Right kidney (tissue), 9 donors: Measurements from ENCODE around the gene CRIP1.
A peak's percentile ranks its signal among the peaks of the same experiment; 100 is the strongest.

Experiments used
- DNase-seq: peaks from one replicate; pipeline ENCODE4 v3.0.0-alpha.2; 2016
- long read RNA-seq, 8 donors: transcript quantifications; one replicate each; lab custom pipeline, GENCODE V29; 2026

The CRIP1 gene, protein sequence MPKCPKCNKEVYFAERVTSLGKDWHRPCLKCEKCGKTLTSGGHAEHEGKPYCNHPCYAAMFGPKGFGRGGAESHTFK
- long read RNA-seq, donor 1, transcript CRIP1-205 (4 exons, 638 nt), result minor isoform, 7 of 45 reads
- long read RNA-seq, donor 1, transcript CRIP1-201 (5 exons, 1,311 nt), result major isoform, 33 of 45 reads
- long read RNA-seq, donor 1, partial matches to known transcripts, result 0 of 45 reads
- long read RNA-seq, donor 1, other reads (novel, unspliced or antisense), result 0 of 45 reads
- long read RNA-seq, donor 2, transcript CRIP1-201 (5 exons, 1,311 nt), result major isoform, 22 of 30 reads
- long read RNA-seq, donor 2, partial matches to known transcripts, result 0 of 30 reads
- long read RNA-seq, donor 2, other reads (novel, unspliced or antisense), result 0 of 30 reads
- long read RNA-seq, donor 3, transcript CRIP1-201 (5 exons, 1,311 nt), result major isoform, 20 of 29 reads
- long read RNA-seq, donor 3, partial matches to known transcripts, result 0 of 29 reads
- long read RNA-seq, donor 3, other reads (novel, unspliced or antisense), result 0 of 29 reads
- long read RNA-seq, donor 4, transcript CRIP1-201 (5 exons, 1,311 nt), result major isoform, 24 of 32 reads
- long read RNA-seq, donor 4, partial matches to known transcripts, result 0 of 32 reads
- long read RNA-seq, donor 4, other reads (novel, unspliced or antisense), result 0 of 32 reads
- long read RNA-seq, donor 5, transcript CRIP1-205 (4 exons, 638 nt), result minor isoform, 5 of 56 reads
- long read RNA-seq, donor 5, transcript CRIP1-201 (5 exons, 1,311 nt), result major isoform, 46 of 56 reads
- long read RNA-seq, donor 5, partial matches to known transcripts, result 0 of 56 reads
- long read RNA-seq, donor 5, other reads (novel, unspliced or antisense), result 0 of 56 reads
- long read RNA-seq, donor 6, transcript CRIP1-205 (4 exons, 638 nt), result minor isoform, 6 of 34 reads
- long read RNA-seq, donor 6, transcript CRIP1-201 (5 exons, 1,311 nt), result major isoform, 23 of 34 reads
- long read RNA-seq, donor 6, partial matches to known transcripts, result 0 of 34 reads
- long read RNA-seq, donor 6, other reads (novel, unspliced or antisense), result 0 of 34 reads
- long read RNA-seq, donor 7, result 0 reads
- long read RNA-seq, donor 8, transcript CRIP1-201 (5 exons, 1,311 nt), result major isoform, 35 of 42 reads
- long read RNA-seq, donor 8, partial matches to known transcripts, result 0 of 42 reads
- long read RNA-seq, donor 8, other reads (novel, unspliced or antisense), result 0 of 42 reads

DNA sequence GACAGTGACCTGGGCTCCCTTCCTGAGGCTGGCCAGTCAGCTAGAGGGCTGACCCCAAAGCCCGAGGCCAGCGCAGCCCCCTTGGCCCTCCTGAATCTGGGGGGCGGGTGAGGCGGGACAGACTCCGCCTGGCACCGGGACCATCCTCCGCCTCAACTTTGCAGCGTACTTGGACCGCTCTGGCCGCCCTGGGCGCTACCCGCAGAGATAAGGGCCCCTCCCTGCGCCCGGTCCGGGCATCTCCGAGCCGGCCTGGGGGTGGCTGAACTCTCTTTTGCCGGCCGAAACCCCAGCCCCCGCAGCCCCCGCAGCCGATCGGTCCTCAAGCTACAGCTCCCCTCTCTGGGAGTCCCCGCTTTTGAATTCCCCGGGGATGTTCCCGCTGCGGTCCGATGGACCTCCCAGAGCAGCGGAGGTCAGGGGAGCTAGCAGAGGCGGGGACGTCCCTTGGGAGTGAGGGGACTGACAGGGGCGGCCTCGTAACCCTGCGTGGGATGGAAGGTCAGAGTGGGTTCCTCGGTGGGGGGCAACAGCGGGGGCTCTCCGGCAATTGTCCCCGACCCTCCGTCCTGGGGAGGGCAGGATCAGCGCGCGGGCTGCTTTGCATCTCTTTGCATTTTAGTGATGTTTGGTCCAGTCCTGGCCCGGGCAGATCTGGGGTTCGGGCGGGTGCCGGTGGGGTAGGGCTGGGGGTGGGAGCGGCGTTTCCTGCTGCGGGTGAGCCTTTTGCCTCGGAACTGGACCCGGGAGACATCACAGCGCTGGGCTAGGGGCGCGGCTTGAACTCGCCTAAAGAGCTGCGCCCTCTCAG lies at the start of gene CRIP1:
CRIP1 (plus strand) TSS at position 724 of the 811 bp plus-strand sequence. CDS start 374 bp downstream, outside the sequence.
- no peak for DNase-seq

DNA sequence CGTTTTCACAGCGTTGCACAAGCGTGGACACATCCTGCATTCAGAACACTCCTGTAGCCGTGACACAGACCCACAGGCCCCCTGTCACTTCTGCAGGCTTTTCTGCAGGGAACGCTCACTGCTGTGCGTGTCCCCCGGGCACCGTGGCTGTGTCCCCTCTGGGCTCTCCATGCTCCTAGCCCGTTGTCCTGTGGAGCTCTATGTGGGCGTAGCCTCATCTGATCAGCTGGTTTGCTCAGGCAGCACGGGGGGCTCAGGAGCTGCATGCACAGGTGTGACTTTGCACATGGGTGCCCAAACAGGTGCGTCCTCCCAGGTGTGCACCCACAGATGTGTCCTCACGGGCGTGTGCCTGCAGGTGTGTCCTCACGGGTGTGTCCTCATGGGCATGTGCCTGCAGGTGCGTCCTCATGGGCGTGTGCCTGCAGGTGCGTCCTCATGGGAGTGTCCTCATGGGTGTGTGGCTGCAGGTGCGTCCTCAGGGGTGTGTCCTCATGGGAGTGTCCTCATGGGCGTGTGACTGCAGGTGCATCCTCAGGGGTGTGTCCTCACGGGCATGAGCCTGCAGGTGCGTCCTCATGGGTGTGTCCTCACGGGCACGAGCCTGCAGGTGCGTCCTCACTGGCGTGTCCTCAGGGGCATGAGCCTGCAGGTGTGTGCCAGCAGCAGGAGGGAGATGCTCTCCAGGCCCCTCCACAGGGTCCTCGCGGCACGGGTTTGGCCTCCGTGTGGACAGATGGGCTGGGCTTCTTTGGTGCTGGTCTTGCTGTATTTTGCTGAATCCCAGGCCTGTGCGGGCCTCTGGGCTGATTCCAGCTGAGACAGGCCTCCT lies 49.6 kb upstream of the CRIP1 start:
- no peak for DNase-seq

DNA sequence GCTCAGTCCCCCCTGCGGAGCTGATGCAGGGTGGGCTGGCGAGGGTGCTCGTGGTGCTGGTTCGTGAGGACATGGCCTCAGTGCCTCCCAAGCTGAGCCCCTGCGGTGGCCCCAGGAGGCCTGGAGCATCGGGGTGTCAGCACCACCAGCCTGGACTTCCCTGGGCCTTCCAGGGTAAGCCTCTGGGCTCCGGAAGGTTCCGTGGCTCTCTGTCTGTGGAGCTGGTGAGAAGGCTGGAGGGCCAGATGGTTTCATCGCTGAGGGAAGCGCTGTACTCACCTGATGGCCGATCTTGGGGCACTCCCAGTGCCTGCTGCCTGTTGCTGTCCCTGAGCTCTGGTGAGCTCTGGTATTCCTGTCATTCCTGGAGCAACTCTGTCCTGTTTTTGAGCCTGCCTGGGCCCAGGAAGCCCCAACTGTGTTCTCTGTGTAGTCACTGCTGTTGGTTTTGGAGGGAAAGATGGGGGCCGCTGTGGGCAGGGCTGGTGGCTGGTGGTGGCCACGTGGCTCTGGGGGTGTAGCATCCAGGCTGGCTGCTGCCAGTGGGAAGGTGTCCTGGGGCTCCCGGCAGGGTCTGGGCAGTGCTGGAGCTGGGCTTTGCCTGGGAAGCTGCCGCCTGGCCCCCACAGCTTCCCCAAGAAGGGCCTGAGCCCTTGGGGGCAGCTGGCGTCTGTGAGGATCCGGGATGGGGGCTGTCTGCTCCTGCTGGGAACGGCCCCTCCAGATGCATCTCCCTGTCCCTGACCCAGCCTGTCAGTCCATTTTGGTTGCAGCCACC lies 48.8 kb upstream of the CRIP1 start:
- DNase-seq, result no peak

DNA sequence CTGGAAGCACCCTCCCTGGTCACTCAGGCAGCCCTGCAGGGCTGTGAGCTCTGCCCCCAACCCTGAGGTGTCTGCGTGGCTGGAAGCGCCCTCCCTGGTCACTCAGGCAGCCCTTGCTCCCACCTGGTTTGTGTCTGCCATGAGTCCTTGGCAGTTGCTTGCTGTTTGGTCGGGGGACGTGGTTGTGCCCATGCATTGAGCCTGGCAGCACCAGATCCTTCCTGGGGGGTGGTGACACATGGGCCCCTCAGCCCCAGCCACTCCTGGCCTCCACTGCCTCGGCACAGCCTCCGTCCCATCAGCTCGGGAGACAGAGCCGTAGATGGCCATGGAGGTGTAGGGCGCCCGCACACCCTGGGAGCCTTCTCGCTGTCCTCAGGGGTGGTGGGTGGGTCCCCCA lies 47.5 kb upstream of the CRIP1 start:
- no peak for DNase-seq

DNA sequence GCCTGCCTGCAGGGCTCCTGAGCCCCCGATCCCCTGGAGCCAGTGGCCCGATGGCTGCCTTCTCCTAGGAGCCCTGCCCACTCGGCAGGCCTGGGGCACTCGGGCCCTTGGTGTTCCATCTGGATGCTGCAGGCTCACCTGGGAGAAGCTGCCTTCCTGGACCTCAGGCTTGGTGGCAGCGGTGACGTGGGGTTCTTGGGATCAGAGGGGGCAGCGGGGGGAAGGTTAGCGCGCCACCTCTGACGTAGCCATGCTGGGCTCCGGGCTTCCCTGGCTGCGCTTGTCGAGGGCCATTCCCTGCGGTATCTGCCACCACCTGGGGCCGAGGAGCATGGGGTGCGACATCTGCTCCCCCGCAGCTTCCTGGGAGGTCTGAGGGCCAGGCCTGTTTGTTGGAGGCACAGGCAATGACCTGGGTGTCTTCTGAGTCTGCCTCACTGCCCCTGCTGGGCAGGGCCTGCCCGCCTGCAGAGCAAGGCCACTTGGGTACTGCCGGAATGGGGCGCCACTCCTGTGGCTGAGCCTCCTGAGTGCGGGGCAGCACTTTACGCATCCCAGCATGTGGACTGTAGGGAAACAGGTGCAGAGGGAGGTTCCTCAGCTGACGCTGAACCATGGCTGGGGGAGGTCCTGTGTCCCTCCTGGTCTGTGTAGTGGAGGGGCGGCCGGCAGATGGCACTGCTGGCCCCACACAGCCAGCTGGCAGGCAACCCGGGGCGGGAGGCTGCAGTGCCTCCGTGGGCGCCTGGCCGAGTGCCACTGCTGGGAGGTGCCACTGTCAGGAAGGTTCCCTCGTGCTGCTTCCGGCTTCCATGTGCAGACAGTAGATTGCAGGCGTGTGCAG lies 46.8 kb upstream of the CRIP1 start:
- DNase-seq, result no peak

DNA sequence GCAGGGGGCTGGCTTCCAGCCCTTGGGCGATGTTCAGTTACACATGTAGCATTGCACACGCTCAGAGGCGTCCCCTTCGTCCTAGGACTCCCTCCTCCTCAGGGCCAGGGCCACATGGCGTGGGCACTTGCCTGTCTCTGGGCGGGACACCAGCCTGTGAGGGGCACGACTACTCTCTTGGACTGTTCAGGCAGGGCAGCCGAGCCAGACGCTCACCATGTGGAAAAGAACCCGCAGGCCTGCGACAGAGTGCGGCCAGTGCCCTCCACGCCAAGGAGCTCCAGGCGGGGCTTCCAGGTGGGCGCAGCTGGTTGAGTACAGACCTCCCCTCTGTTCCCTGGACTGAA lies 46.2 kb upstream of the CRIP1 start:
- no peak for DNase-seq

DNA sequence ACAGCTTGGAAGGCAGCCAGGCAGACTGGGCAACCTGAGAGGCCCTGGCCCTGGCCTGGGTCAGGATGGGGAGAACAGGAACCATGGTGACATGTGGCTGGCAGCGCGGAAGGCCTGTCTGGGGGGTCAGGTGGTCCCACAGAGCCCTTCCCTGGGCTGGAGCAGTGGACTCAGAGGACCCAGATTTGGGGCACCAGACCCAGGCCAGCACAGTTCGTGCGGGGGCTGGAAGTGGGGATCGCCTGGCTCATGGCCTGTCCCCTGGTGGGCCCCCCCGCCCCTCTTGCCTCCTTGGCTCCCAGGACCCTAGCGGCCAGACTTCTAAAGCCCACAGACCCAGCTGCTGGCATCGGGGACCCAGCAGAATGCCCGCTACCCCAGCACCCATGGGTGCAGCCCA lies 45.7 kb upstream of the CRIP1 start:
- DNase-seq, result no peak

DNA sequence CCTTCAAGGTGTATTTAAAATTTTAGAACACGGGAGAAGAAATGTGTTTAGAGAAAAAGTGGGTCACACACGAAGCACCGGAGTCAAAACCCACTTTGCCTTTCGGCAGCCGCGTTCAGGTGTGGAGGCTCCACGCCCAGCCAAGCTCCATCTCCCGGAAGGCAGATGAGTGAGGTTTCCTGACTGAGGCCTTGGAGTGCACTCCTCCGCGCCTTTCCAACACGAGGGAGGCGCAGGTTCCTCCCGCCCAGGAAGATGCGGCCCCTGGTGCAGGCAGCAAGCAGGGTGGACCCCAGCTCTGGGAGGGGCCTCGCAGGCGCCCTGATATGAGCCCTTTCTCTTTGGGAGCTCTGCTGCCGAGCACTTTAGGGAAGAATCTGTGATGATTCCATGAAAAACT lies 44.6 kb upstream of the CRIP1 start:
- no peak for DNase-seq

DNA sequence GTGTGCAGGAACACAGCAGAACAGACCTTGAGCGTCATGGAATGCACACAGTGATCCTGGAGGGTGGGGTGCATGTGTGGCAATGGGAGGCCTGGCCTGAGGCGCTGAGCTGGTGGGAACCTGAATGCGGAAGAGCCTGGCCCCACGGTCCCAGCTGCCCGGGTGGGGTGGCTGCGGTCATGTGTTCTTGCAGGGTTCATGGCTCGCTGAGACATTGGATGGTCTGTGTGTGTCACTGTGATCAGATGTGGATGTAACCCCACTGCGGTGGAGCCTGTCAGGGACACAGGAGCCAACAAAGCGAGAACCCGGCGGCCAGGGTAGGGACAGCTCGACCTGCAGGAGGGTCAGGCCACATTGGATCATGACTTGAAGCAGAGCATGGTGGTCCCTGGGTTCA lies 43.9 kb upstream of the CRIP1 start:
- DNase-seq, result no peak

DNA sequence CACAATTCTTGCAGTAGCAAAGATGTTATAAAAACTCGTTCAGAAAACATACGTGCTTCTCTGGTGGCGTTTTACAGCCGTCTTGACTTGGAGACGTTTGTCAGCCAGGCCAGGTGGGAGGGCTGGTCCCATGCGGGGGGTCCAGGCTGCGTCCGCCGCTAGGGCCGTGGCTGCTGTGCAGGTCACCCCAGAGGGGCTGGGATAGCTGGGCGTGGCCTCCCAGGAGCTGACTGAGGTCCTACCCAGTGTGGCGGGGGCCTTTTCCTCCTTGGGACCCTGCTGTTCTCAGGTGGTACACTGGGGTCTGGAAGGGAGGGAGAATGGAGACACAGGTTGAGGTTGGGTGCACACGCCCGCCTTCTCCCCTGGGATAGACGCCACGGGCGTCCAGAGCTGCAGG lies 41.8 kb upstream of the CRIP1 start:
- no peak for DNase-seq

DNA sequence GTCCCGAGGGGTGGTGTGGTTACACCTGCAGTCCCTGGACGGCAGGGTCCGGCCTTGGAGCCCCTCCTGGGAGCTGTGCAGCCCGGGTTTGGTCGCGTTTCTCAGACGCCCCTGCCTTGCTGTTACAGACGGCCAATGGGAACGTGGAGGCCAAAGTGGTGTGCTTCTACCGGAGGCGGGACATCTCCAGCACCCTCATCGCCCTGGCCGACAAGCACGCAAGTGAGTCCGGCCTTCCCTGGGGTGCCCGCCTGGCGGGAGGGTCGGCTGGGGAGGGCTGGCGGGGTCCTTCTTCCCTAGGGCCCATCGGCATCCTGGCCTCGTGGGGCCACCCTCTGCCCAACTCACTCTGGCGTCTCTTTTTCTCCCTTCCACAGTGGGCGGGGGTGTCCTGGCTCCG lies 41.4 kb upstream of the CRIP1 start:
- DNase-seq, result no peak

DNA sequence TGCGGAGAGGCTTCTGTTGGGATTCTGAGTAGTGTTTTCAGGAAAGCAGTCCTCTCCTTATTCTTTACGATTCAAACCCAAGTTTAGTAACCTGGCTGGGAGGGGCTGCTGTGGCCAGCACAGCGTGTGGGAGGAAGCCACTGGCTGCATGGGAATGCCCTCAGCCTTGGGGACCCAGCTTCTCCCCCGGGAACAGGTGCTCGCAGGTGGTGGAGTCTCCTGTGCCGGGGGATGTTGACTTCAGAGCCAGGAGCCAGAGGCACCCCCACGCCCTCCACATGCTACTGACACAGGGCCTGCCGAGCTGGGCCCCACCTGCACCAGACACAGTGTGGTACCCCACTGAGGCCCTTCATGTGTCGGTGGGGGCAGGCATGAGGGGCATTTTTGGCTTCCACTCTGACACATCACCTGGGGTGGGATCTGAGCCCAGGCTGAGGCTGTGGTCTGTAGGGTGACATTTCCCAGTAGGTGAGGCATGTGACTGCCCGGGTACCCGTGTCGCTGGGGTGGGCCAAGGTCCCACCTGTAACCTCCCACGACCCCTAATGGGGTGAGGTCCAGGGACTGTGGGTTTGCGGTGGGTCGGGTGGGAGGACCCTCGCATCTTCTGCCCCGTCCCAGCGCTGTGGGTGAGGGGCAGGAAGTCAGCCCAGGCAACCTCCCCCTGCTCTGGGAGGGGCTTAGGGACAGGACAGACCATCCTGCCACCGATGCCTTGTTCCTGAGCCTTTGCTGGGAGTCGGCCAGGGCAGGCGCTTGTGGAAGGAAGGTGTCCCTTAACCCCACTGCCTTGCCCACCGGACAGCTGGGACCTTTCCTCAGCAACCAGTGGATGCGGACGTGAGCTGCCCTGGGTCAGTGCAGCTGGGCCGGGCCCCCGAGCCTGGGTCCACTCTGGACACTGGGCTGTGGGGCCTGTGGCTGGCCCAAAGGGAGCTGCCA lies 40.5 kb upstream of the CRIP1 start:
- no peak for DNase-seq

DNA sequence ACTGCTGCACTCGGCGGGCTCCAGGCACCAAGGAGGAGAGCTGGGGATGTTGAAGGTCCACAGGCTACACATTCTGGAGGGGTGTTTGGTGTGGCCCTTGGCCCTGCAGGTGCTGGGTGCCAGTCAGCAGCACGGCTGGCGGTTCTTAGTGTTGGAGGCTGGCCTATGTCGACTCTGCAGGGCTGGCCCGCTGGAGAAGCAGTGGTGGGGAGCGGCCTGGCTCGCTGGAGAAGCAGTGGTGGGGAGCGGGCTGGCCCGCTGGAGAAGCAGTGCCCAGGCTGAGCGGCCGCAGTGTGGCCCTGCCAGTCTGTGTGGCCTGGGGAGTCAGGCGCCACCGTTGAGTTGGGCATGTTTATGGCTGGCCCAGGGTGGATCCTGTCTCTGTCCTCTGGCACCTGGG lies 39.7 kb upstream of the CRIP1 start:
- no peak for DNase-seq

DNA sequence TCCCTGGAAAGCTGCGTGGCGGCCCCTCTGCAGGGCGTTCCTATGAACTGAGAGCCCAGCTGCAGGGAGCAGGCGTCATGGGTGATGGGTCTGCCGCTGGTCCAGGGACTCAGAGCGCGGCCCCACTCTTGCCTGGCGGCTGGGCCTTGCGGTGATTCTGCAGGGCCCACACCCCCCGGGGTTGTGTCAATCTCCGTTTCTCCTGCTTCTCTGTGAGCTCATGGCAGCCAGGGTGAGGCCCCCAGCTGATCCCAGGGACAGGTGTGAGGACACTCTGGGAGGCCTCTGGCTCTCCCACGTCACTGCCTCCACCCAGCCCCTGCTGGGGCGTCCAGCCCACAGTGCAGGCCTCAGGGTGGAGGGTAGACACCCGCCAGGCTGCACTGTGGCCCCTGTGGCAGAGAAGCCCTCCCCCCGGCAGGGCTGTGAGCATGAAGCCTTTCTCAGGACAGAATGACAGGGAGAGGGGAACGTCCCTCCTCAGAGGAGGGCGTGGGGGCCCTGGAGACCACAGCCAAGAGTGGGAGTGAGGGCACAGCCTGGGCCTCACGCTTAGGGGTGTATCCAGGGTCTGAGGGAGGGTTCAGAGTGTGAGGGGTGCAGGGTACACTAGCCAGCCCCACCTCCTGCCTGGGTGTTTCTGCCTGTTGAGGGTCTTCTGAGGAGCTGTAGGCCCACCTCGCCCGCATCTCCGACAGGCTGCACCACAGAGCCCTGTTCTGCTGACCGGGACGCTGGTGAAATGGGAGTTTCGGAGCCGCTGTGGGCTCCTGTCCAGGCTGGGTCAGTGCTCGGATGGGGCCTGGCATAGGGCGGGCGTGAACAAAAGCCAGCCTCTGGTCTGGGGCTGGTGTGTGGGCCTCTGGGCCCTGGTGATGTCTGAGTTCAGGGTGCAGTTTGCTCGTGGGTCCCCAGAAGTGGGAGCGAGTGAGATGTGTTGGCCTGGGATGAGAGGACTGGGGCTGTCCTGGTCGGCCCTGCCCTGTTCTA lies 38.7 kb upstream of the CRIP1 start:
- DNase-seq, result peak; percentile 41

DNA sequence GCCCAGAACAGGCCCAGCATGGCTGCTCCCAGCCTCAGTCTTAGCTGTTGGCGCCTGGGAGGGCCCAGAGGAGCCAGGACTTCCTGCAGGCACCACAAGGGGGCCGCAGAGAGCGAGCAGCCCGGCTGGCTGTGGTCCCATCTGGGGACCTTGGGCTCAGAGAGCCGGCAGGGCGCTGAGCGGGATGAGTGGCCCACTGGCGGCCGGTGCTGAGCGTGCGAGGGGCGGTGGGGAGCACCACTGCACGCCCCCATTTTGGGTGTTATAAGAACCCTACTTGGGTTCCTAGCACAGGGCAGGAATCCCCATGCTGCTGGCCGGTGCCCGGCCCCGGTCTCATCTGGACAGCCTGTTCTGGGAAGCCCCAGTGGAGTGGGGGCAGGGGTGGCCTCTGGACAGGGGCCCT lies 38.0 kb upstream of the CRIP1 start:
- peak; percentile 60 for DNase-seq

DNA sequence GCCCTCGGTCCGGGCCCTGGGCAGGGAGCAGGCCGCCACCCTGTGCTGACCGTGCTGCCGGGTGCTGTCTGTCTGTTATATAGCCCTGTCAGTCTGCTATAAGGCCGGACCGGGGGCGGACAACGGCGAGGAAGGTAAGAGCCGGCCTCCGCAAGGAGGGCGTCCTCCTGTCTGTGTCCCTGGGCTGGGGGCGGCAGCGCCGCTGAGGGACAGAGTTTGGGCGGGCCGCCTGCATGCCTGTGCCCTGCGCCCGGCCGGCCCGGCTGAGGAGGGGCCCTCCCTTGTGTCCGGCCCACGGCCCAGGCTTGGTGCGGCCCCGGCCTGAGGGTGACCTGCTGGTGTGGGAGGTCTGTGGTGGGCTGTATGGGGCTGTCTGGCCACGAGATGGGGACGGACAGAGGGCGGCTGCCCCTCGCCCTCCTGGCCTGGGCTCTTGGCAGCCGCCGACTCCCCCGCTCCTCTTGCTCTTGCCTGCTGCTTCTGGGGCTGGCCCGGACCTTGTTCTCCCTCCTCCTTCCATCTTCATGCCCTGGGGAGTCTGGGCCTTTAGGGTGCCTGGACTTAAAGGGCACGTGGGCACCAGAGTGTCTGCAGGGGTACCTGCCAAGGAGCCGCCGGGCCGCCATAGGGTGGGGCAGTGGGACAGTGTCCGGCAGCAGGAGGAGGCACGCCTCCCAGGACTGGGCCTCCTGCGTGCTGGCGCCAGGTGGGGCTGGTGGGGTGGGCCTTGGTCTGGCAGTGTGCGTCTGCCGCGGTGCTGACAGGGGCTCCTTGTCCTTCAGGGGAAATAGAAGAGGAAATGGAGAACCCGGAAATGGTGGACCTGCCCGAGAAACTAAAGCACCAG lies 37.2 kb upstream of the CRIP1 start:
- DNase-seq, result no peak
